GM12891 (cell line): Measurements from ENCODE around the gene PSMB4.
"Not testable (repeated sequence)": the region's sequence is repeated elsewhere in the genome, so short reads cannot be mapped to it uniquely, and the experiment has no call there.

ENCODE experiments used
- DNase-seq: peaks from one replicate; pipeline ENCODE4 v3.0.0; 2011; ENCODE audit warnings: low spot score; ENCODE audit not compliant: insufficient read length
- FAIRE-seq: peaks from 2 replicates; lab custom pipeline; 2011; peaks lifted over from hg19 to GRCh38; lab: Jason Lieb, UNC
- PAX5 ChIP-seq: IDR thresholded peaks from 2 replicates; pipeline ENCODE4 v1.6.1; 2011; ENCODE audit warnings: low read length, moderate library complexity, mild to moderate bottlenecking; ENCODE audit not compliant: insufficient read depth, severe bottlenecking
- POLR2A ChIP-seq: IDR thresholded peaks from 2 replicates; pipeline ENCODE4 v1.6.1; 2011; ENCODE audit warnings: low read depth, low read length, control low read depth
- POLR2AphosphoS5 ChIP-seq: IDR thresholded peaks from 2 replicates; pipeline ENCODE4 v1.6.1; 2011; ENCODE audit warnings: low read depth, low read length, control low read depth
- POU2F2 ChIP-seq: IDR thresholded peaks from 2 replicates; pipeline ENCODE4 v1.6.1; 2011; ENCODE audit warnings: low read depth, mild to moderate bottlenecking, control low read depth, low read length, moderate library complexity
- SPI1 ChIP-seq: IDR thresholded peaks from 2 replicates; pipeline ENCODE4 v1.6.1; 2011; ENCODE audit warnings: low read depth, low read length, control low read depth
- TAF1 ChIP-seq: IDR thresholded peaks from 2 replicates; pipeline ENCODE4 v1.6.1; 2011; ENCODE audit warnings: low read depth, low read length, control low read depth

PSMB4 gene

GRCh38 chr1:151369302-151369610, 30.1 kb upstream of the PSMB4 start:
- TF ChIP-seq PAX5 (no peak), POLR2AphosphoS5 (no peak), SPI1 (no peak), TAF1 (no peak), POLR2A (no peak), POU2F2 (no peak)
- no peak for FAIRE-seq
- DNase-seq, result no peak

DNA sequence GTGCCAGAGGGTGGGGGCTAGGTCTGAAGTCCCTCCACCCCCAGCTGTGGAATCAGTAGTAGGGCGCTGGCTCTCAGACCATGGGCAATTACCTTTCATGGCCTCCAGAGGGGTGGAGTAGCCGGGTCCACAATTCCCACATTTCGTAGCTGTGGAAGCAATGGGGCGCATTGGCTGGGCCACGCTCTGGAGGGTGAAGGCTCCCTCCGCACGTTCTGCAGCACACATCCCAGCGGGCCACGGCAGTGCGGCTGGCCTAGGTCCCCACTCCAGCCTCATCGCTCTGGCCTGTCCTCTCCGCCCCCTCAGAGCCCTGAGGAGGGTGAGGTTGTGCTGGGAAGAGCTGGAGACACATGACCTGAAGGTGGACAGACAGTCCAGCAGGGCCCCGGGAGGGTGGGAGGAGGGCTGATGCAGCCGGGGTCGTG, 29.7 kb upstream of the PSMB4 start:
- no peak for FAIRE-seq
- TF ChIP-seq PAX5, result no peak
- no peak for TF ChIP-seq POLR2A
- no peak for TF ChIP-seq SPI1
- no peak for TF ChIP-seq TAF1
- TF ChIP-seq POU2F2, result no peak
- TF ChIP-seq POLR2AphosphoS5, result no peak
- DNase-seq, result no peak

- DNase-seq (no peak), FAIRE-seq (no peak)
- TF ChIP-seq PAX5, result no peak
- no peak for TF ChIP-seq POLR2AphosphoS5
- TF ChIP-seq POLR2A, result no peak
- TF ChIP-seq POU2F2, result no peak
- TF ChIP-seq TAF1, result no peak
- TF ChIP-seq SPI1, result no peak
Measured at GRCh38 chr1:151370211-151370911, 29.0 kb upstream of the PSMB4 start.

DNA sequence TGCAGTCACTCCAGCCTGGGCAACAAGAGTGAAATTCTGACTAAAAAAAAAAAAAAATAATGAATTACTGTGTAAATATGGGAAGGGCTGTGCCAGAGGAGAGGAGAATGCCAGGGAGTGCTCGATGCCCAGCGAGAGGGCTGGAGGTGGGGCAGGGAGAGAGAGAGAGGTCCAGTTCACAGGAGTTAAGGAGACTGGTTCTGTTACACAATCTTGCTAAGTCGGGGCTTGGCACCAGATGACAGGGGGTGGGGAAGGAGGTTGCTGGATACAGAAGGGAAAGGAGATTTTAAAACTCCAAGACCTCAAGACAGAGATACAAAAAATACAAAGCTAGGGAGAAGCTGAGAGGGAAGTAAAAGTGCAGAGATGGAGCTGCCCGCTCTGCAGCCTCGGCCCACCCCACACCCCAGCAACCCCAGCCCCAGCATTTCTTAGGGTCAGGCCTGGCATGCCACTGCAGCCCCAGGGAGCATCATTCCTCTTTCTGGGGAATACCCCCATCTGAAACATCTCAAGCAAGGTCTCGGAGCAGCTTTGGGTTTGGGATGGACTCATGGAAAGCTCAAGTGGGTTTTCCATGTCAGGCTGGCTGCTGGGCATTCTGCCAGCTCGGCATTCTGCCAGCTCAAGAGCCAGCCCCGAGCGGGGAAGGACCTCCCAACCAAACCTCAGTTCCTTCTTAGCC, 27.9 kb upstream of the PSMB4 start:
- no peak for TF ChIP-seq SPI1
- TF ChIP-seq PAX5, result no peak
- TF ChIP-seq TAF1, result no peak
- no peak for TF ChIP-seq POLR2A
- TF ChIP-seq POU2F2, result no peak
- no peak for TF ChIP-seq POLR2AphosphoS5
- DNase-seq (no peak), FAIRE-seq (no peak)

- no peak for DNase-seq
Measured at GRCh38 chr1:151372058-151372934, 27.1 kb upstream of the PSMB4 start, which contains the start of gene SELENBP1. TSS of gene SELENBP1 (minus strand) at chr1:151372705. CDS start at chr1:151372641, 64 bp downstream.

DNA sequence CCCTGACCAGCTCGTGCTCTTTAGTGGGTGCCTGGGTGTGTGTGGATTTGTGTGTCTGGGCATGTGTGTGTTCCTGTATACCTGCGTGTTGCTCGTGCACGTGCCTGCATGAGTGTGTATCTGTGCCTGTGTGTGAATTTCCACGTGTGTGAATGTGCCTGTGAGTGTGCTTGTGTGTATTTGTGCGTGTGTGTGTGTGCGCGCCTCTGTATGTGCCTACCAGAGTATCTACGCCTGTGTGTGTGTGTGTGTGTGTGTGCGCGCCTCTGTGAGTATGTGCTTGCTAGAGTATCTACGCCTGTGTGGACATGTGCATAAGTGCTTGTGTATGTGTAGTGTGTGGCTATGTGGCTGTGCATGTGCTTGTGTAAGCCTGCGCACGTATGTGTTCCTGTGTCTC, 26.2 kb upstream of the PSMB4 start:
- TF ChIP-seq POLR2AphosphoS5 (no peak), TAF1 (no peak)
- FAIRE-seq (no peak), DNase-seq (no peak)

More at GRCh38 chr1:151372058-151372934, 27.1 kb upstream of the PSMB4 start, which contains the start of gene SELENBP1:
- no peak for TF ChIP-seq TAF1
- no peak for TF ChIP-seq POLR2A
- TF ChIP-seq POLR2AphosphoS5, result no peak
- no peak for TF ChIP-seq PAX5
- no peak for TF ChIP-seq SPI1
- FAIRE-seq, result no peak

- TF ChIP-seq SPI1 (no peak), POU2F2 (no peak), POLR2AphosphoS5 (no peak), TAF1 (no peak), POLR2A (no peak), PAX5 (no peak)
- DNase-seq (no peak), FAIRE-seq (no peak)
Measured at GRCh38 chr1:151377150-151377884, 22.1 kb upstream of the PSMB4 start.

DNA sequence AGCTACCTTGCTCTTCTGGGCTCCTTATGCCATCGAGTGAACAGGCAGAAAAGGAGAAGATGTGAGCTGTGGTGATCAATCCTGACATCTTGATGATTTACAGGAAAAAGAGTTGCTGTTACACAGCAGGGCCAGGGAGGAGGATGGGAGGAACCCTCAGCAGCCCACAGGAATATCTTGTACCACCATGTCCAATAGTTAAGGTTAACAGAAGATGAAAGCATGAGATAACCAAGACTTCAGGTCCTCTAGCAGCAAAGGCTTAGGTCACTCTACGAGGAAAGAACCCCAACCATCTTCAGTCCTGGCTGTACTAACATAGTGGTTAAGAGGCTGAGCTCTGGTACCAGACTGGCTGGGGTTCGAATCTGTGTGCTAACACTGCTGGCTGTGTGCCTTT, 14.8 kb upstream of the PSMB4 start:
- TF ChIP-seq POLR2AphosphoS5 (no peak), TAF1 (no peak), PAX5 (no peak), SPI1 (no peak), POLR2A (no peak), POU2F2 (no peak)
- DNase-seq (no peak), FAIRE-seq (no peak)

DNA sequence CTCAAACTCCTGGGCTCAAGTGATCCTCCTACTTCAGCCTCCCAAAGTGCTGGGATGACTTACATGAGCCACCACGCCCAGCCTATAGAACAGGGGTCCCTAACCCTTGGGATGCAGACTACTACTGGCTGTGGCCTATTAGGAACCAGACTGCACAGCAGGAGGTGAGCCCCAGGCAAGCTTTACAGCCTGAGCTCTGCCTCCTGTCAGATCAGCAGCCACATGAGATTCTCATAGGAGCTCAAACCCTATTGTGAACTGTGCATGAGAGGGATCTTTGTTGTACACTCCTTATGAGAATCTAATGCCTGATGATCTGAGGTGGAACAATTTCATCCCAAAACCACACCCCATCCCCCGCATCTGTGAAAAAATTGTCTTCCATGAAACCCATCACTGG, 13.4 kb upstream of the PSMB4 start:
- FAIRE-seq (no peak), DNase-seq (no peak)
- TF ChIP-seq POLR2A (no peak), SPI1 (no peak), PAX5 (no peak), POLR2AphosphoS5 (no peak), TAF1 (no peak), POU2F2 (no peak)

- FAIRE-seq, DNase-seq: not testable (repeated sequence)
Measured at GRCh38 chr1:151390221-151391078, 8.9 kb upstream of the PSMB4 start.
